SU-DHL-6 (cell line): Measurements from ENCODE around the gene WDR7.

Source experiments
- EZH2phosphoT487 ChIP-seq: fragments of 200-600 bp; sonication (generic), shearing (Covaris generic); conservative IDR thresholded peaks from 2 replicates; pipeline ENCODE4 v1.6.1; 2018; ENCODE audit warnings: mild to moderate bottlenecking, antibody characterized with exemption, low read length, moderate library complexity, mixed read lengths
- TF ChIP-seq, protein P1 (sequence below): fragments of 200-600 bp; sonication (generic); IDR thresholded peaks from one replicate; pipeline ENCODE4 v1.5.1; 2017; ENCODE audit warnings: antibody characterized with exemption, mild to moderate bottlenecking, low read length, moderate library complexity; ENCODE audit not compliant: insufficient read depth, poor library complexity, severe bottlenecking

DNA sequence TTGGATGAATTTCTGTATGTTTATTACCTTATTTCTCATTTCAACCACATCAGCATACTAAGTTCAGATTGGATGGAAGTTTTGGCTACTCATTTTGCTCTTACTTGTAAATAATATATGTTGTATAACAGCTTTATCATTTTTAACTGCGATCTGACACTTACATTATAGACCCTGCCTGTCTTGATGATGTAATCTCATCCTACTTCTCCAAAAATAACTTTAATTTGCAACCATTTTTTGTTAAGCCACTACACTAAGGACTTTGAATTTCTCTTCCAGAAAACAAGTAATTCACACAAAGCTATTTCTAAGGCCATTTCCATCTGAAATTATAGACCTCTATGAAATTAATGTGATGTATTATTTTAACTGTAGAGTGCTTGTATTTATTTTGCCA is 240.7 kb downstream of the WDR7 start:
- TF ChIP-seq, protein P1, sequence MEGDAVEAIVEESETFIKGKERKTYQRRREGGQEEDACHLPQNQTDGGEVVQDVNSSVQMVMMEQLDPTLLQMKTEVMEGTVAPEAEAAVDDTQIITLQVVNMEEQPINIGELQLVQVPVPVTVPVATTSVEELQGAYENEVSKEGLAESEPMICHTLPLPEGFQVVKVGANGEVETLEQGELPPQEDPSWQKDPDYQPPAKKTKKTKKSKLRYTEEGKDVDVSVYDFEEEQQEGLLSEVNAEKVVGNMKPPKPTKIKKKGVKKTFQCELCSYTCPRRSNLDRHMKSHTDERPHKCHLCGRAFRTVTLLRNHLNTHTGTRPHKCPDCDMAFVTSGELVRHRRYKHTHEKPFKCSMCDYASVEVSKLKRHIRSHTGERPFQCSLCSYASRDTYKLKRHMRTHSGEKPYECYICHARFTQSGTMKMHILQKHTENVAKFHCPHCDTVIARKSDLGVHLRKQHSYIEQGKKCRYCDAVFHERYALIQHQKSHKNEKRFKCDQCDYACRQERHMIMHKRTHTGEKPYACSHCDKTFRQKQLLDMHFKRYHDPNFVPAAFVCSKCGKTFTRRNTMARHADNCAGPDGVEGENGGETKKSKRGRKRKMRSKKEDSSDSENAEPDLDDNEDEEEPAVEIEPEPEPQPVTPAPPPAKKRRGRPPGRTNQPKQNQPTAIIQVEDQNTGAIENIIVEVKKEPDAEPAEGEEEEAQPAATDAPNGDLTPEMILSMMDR = no peak
- TF ChIP-seq EZH2phosphoT487 = no peak
